GM19463 (cell line): ENCODE results near the gene TMEM132D.

Source experiments
- ATAC-seq: cut with Tn5 transposase; IDR thresholded peaks from one replicate; pipeline ENCODE4 v1.9.1; 2021; ENCODE audit warnings: mild to moderate bottlenecking, moderate library complexity; ENCODE audit not compliant: unreplicated experiment

The TMEM132D gene

DNA sequence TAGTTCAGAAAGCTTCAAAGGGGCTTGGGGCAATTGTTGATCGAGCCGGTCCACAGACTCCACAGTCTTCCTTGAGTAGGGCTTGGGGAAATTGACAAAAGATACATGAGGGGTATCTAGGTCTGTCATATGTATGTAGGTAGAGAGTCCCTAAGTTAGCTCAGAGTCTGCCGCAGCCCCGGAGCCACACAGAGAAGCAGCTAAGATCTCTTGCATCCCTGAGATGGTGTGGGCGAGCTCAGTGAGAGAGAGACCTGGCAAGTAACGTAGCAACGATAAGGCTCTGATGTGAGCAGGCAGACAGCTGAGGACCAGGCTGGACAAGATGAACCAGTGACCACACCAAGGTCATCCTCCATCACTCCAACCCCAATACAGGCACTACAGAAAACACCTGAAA, 297.6 kb downstream of the TMEM132D start:
- ATAC-seq = no peak

DNA sequence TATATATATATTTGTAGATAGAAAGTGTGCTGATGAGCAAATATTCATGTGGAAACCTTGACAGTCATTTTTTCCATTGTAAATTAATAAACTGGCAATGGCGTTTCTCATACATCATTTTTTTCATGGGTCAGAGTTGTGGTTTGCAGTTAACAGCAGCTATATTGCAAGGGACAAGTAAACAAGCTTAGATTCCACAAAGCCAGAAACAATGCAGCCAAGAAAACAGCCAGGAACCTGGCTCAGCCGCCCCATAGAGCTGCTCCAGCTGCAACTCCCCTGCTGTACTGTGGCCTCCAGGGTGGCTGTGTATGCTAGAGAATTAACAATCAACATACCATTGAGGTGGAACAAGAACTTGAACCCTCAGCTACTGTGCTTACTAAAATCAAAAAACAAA, 298.2 kb downstream of the TMEM132D start:
- ATAC-seq = no peak

DNA sequence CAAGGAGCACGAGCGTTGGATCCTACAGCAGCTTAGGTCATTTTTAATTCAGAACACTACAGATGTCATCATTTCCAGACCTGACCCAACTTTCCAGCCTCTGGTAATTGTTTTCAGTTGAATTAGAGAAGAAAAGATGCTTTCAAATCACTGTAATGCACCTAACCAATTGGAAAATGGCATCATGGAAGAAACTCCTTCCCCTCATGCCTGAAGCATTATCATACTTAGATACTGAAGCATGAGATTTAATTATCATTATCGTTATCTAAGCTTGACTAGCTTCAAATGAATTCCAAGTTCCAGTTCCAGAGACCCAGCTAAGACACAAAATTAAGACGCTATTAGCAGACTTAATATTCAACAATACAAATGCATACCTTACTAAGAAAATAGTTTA, 299.3 kb downstream of the TMEM132D start:
- ATAC-seq = no peak

DNA sequence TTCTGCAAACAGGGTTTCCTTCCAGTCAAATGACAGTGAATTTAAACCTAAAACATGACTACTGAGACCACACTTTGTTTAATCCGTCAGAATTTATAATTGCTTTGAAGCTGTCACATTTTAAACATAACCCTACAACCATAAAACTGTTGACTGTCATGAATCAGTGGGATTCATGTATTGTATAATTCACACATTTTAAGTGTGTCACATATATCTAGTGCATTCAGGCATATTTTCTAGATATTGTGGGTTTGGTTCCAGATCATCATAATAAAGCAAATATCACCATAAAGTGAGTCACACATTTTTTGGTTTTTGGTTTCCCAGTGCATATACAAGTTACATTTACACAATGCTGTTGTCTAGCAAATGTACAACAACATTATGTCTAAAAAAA, 304.4 kb downstream of the TMEM132D start:
- ATAC-seq = no peak

DNA sequence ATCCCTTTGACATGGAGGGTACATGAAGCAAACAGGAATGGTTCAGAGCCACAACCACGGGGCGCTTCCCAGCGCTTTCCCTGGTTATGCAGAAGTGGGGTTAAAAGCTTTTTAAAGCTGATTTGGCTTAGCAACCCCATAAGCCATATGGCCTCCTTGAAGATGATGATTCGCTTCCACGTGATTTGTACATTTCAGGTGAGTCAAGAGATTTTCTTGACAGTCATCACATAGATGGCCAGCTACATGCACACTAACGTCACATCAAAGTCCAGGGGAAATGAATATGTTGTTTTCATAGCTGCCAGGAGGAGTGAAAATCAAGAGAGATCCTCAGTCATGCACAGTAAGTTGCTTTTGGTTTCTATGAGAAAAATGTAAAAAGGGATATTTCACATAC, 309.7 kb downstream of the TMEM132D start:
- no peak for ATAC-seq

DNA sequence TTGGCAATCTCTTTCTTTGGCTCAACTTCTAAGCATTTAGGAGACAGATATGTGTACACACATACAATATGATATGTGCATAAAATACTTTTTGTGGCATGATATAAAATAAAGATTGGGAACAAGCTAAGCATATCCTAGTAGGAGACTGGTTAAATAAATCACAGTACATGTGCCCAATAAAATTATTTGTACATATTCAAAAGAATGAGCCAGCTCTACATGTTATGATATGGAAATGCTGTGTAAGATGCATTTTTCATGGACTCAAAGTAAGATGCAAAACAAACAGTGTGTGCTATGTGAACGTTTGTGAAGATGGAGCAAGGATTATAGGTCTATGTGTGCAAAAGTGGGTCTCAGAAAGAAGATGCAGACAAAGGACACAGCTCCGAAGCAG, 311.4 kb downstream of the TMEM132D start:
- no peak for ATAC-seq

DNA sequence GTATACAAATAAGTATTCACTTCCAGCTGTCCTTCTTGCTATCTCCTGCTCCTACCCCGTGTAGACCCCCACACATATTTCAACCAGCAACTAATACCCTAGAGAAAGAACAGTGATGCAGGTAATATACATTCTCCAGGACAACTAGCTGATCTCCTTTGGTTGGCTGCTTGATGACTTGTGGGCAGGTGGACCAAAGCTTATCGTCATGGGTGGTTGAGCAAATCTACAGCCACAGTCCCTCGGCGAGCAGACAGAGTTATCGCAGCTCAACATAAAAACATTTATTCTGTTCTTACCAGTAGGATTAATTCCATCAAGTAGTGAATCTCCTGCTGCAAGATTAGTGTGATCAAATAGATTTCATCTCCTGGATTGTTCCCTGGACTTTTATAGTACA, 314.3 kb downstream of the TMEM132D start:
- ATAC-seq = no peak

DNA sequence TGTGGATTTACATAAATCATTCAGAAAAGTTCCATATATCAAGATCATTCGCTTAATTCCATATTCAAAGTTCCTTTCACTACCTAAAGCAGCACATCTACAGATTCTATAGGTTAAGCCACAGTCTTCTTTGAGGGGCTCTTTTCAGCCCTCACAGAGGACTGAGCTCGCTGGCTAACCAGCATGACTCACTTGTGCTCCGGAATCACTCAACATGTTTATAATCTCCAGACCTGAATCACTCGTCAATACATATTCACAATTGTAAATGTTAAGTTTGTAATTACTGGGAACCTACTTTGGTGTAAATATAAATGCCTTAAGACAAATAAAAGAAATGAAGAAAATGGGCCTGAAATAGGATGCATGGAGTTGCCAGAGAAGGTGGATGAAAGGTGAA, 315.7 kb downstream of the TMEM132D start:
- ATAC-seq = no peak

DNA sequence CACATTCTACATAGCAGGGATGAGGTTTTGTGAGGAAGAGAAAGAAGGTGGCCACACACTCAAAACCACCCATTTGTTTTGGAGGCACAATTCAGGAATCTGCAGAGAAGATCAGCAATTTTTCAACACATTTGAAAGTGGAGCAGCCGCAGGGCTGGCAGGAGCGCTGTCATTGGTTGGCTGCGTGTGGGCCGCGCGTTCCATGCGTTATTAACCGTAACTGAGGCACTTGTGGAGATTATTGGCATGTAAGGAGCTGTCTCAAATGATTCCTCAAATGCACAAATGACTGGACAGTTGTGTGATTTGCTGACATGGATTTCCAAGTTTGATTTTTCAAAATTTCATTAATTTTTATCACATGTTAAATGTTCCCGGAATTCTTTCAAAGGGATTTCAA, 318.5 kb downstream of the TMEM132D start:
- no peak for ATAC-seq

DNA sequence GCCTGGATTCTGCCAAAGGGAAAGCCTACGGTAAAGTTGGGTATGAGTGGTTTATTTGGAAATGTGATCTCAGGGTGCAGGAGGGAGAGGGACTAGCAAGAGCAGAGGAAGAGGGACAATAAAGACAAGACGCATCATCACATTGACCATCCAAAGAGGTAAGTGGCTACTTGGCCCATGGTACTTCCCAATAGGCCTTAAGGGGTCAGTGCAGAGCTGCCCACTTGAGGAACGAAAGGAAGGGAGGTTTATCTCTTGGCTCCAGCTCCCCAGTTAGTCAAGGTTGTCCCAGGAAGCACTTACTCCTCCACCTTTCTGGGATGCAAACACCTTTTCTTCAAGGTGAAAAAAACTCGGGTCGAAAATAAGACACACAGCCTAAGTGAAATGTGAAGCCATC, 323.9 kb downstream of the TMEM132D start:
- no peak for ATAC-seq

DNA sequence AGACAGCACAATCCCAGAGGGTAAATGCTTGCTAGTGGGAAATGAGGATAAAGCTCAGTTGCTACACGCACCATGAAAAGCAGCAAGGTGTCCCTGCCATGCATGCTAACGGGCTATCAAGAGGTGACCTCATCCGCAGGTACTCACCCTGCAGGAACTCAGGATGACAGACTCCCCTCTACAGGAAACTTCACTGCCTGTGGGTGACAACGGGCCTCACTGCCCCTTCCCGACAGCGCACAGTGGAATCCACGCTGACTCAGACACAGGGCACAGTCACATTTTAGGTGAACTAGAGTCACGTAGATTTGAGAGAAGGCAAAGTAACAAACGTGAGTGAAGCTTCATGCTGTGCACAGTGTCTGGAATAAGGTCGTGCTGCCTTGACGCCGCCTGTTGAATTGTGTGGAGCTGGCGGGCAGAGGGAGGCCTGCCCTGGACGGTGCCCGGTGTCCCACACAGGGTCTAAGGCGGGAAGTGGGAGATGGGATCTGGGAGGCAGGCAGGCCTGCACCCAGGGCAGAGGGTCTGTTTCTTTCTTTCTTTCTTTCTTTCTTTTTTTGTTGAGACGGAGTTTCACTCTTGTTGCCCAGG, 331.8 kb downstream of the TMEM132D start:
- ATAC-seq = no peak

DNA sequence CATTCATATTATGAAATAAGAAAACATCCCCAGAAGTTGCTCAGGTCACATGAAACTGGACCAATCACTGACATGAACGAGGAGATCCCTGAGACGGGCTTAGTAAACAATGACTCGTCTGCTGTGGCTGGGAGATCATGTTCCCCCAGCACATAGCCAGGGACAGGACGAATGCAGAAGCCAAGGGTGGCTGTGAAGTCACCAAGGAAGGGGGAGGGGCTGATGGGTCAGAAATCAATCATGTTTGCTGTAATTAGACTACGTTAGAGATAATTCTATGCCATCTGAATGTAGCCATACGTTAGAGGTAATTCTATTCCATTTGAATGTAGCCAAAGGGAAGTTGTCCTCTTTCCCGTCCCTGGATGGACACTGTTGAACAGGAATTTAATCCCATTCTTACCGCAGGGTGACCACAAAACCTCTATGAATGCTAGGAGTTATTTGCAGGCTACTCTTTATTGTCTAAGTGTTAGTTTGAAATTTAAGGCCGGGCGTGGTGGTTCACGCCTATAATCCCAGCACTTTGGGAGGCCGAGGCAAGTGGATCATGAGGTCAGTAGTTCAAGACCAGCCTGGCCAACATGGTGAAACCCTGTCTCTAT, 332.9 kb downstream of the TMEM132D start:
- no peak for ATAC-seq

DNA sequence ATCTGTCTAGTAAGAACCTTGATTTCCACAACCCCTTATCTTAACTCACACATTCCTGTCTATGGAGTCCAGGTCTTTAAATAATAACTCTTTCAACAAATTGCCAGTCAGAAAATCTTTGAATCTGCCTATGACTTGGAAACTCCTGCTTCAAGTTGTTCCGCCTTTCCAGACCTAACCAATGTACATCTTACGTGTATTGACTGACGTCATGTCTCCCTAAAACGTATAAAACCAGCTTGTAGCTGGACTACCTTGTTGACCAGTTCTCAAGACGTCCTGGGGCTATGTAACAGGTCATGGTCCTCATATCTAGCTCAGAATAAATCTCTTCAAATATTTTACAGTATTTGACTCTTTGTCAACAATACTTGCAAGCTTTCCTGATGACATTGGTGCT, 337.0 kb downstream of the TMEM132D start:
- ATAC-seq = no peak

DNA sequence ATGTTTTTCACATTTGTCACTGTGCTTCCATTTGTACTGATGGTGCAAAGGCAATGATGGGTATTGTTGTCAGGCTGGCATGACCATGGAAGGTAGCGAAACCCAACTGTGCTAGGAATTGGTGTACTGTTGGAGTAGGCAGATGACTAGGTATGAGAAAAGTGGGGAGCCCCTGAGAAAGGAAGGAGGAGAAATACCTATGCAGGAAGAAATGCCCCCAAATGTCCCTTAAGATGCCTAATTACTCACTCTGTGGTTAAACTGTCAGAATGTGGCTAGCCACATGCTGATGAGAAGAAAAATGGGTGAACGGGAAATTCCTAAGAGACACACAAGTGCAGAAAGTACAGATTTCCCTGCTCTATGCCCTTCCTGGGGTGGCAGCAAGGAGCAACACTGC, 339.1 kb downstream of the TMEM132D start:
- ATAC-seq = no peak

DNA sequence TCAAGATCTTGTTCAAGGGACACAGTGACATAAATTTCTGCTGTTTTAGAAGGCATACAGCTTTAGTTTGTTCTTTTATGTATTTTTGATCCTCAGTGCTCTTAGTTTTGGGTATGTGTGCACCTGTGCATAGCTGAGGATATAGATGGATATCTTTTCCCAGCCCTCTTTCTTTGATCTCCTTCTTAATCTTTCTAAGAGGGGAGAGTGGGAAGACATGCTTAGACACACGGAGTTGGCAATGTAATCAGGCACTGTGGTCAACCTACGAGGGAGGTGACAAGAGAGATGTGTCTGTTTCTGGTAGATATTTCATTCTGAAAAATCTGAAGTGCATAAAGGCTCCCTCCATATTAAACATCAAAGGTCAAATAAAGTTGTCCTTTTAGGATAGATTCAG, 340.6 kb downstream of the TMEM132D start:
- ATAC-seq = no peak

DNA sequence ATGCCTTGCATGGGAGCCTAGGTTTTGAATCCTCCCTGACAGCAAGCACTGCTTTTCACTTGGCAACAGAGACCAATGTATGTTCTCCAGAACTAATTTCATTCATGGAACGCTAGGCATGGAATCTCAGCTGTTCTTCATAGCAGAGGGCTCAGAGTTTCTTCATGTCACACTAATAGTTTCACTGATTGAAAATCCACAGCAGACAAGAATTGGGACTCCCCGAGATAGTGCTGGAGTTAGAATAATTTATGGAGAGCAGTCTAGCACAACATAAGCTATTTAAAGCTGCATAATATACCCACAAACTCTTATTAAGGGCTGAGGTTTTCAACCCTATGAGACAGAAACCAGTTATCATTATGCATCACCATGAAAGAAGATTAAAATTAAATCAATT, 342.5 kb downstream of the TMEM132D start:
- ATAC-seq = no peak

DNA sequence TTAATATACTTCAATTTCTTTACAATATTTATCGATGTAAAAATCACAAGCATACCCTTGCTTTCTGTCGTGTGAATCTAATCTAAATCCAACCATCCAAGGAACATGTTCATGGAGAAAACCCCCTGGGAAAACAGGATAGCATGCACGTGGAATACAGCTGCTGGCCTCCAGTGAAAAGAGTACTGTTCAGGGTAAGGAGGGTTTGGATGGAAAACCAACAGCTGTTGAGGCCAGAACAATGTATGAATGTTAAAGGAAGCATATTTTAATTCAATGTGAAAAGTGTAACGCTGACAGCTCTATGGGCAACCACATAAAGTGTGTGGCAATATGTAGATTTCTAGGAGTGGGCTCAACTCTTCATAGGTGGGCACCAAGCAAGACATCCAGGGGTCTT, 344.0 kb downstream of the TMEM132D start:
- ATAC-seq = no peak

DNA sequence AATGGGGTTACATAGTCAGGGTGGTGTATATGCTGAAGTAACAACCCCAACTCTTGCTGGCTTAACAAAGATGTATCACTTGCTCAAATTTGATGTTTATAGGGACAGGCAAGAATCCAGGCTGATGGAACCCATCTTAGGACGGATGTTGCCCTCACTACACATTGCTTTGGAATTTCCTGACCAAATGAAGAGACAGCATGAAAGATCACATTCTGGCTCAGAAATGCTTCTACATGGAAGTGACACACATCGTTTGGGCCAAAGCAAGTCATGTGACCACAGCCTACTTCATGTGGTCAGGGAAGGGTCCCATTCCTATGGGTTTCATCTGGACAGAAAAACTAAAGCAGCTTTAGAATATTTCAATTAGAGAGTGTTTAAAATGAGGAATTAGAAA, 345.8 kb downstream of the TMEM132D start:
- ATAC-seq = no peak

DNA sequence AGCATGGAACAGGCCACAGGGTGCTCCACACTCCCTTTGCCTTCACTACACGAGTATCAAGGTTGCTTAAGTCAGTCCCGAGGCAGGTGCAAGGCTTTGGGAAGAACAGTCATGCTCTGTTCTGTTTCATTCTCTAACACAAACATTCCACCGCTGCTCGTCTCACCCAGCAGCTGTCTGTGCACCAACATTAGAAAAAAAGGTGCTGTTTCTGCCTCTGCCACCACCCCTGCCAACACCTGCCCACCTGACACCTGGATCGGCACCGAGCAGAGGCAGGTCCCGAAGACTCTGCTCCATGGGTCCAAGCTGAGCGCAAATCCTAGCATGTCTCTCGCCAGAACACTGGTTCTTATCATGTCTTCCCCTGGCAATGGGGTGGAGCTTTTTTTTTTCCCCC, 347.7 kb downstream of the TMEM132D start:
- no peak for ATAC-seq

DNA sequence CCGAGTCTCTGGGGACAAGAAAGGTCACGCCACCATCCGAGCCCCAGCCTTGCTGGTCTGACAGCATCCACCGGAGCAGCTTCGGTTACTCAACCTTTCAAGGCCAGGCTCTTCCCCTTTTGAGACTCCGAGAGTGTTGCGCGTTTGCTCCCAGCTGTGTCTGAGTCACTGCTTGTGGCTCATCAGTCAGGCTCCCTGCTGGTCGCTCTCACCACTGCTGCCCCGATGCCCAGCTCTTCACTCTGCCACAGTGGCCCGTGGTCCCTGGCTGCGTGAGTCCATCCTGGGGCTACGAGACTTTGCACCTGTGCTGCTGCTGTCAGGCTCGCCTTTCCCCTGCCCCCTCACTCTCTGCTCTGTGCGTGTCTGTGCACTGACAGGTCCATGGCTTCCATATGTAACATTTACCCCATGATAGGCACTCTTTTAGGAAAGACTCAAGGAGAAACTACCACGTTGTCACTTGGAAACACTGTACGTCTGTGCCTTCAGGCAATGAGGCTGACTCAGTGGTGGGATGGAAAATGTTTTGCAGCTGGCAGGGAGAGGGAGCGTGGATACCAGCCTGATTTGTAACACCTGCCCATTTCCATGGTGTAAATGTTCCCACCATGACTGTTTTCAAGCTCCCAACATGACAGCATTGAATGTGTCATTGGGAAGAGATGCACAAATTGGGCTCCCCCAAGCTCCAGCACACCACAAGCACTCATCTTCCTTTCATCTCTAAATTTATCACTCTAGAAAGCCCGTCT, 350.7 kb downstream of the TMEM132D start:
- no peak for ATAC-seq

DNA sequence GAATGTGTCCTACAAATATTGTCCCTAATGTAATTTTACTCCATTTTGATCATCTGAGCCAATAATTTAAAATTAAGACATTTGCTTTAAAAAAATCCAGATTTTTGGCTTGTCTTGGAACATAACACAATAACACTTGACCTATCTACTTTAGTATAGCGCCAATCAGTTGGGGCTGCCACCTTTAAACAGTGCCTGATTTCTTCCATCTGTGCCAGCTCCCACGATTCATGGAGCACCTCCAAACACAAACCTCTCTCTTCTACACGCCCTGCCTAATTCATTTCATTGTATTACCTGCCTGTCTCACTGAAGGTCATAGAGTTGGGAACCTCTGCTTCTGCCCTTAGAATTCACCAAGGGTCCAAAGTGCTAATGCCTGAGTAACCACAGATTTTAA, 352.4 kb downstream of the TMEM132D start:
- no peak for ATAC-seq

DNA sequence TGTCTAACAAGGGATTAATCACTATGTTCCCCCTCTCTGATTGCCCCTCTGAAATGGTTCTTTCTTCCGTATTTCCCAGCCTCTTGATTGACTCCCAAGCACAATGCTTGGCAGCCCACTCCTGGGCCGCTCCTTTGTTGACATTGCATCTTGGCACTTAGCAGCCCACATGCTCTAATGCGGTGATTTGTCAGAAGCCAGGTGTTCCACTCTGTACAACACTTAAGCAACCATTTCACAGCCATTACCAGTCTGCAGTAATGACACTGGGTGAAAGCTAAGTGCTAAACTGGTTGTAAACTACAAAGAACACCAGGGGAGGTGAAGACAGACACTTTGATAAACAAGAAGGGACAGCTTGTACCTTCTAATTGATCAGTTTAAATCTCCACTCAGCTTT, 353.5 kb downstream of the TMEM132D start:
- no peak for ATAC-seq

DNA sequence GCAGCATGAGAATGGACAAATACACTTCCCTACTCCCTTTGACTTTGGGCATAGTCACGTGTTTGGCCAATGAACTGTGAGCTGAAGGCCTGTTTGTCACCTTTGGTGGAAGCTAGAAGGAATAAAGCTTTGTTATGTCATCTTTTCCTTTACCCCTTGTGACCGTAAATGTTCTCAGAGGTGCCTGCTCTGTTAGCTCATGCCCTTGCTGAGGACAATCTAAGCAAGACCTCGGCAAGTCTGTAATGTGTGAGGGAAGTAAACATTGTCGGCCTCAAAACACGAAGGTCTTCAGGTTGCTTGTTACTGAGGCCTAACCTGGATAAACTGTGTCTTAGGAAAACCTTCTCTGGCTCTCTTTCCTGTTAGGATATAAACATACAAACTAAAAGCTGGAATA, 354.2 kb downstream of the TMEM132D start:
- ATAC-seq = no peak
